ENCODE measurements around the gene TOP1.

TOP1 gene

DNA sequence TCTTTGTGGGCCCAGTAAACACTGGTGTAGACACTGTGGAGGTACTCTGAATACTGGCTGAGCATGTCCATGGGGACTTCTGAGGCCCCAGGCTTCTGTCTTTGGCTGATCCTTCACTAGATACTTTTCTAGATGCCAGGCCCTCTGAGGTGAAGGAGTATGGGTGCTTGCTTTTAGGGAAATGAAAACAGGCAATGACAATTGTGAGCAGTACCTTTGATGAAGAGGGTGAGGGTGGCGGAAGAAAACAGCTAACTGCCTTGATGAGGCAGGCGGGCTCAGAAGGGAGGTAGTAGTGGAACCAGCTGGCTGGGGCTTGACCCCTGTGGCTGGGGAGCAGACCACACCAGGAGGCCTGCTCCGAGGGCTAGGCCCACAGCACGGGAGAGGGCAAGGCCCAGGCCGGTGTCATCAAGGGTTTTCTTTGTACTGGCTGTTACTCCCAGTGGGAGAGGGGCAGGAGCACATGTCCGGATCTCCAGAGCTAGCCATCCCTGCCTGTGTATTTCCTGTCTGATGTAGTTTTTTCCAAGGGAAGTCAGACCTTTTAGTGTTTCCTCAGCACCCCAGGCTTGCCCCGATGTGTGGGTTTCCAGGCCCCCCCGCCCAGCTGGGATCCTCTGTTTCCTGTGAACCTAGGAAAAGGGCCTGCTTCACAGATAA lies 112.7 kb downstream of the TOP1 start:
- FAIRE-seq (no peak), DNase-seq (ENCODE audit: insufficient read length, low spot score) (no peak)
- TF ChIP-seq, protein P1, sequence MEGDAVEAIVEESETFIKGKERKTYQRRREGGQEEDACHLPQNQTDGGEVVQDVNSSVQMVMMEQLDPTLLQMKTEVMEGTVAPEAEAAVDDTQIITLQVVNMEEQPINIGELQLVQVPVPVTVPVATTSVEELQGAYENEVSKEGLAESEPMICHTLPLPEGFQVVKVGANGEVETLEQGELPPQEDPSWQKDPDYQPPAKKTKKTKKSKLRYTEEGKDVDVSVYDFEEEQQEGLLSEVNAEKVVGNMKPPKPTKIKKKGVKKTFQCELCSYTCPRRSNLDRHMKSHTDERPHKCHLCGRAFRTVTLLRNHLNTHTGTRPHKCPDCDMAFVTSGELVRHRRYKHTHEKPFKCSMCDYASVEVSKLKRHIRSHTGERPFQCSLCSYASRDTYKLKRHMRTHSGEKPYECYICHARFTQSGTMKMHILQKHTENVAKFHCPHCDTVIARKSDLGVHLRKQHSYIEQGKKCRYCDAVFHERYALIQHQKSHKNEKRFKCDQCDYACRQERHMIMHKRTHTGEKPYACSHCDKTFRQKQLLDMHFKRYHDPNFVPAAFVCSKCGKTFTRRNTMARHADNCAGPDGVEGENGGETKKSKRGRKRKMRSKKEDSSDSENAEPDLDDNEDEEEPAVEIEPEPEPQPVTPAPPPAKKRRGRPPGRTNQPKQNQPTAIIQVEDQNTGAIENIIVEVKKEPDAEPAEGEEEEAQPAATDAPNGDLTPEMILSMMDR (IDR thresholded peaks at IDR 0.05; ENCODE audit: insufficient read depth, missing control alignments): no peak

DNA sequence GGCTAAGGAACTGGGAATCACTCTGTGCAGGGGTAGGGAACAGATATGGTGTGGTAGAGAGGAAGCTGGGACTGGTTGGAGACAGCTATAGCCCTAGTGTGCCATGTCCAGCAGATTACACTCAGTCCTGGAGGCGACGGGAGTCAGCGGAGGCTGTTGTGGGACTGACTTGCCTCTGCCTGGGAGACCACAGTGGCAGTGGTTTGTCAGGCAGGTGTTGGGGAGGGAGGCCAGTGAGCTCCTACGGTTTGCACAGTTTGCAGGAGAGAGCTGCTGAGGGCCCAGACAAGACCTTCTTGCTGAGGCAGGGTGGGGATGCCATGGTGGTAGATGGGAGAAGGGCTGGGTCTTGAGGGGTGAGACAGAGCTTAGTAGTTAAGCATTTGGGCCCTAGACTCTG lies 113.6 kb downstream of the TOP1 start:
- FAIRE-seq: no peak
- no peak for DNase-seq (ENCODE audit: insufficient read length, low spot score)
- TF ChIP-seq, protein P1 (IDR thresholded peaks at IDR 0.05; ENCODE audit: insufficient read depth, missing control alignments): no peak

DNA sequence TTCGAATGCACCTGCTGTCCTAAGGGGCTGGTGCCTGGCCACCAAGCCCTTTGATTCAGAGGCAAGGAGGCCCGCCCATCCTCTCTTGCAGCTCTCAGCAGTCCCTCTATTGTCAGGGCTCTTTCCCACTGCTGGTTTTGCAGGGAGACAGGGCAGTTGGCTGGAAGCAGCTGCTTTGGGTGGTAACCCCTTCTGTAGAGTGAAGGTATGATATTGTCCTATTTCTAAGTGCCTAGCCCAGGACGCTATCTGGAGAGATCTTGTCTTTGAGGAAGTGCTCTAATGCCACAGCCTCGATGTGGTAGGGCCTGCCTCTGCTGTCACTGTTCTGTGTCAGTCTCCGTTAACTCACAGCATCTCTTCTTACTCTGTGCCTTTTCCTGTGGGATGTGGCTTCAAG lies 114.3 kb downstream of the TOP1 start:
- DNase-seq (ENCODE audit: insufficient read length, low spot score) (no peak), FAIRE-seq (no peak)
- TF ChIP-seq, protein P1 (IDR thresholded peaks at IDR 0.05; ENCODE audit: insufficient read depth, missing control alignments): no peak

DNA sequence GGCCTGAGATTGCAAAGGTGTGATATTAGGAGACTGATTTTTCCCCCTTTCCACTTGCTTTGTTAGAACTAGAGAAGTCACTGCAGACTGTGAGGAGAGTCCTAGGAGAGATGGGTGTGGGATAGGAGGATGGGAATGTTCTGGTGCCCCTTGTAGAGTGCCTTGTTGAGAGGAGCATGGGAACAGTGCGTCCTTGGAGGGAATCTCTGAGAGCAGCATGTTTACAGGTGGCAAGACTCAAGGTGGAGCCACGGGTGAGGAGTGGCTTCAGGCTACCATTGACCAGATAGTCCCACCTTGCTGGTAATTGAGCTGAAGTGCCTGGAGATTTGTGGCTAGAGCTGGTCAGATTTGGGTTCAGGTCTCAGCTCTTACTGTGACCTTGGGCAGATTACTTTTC lies 114.7 kb downstream of the TOP1 start:
- no peak for DNase-seq (ENCODE audit: insufficient read length, low spot score)

DNA sequence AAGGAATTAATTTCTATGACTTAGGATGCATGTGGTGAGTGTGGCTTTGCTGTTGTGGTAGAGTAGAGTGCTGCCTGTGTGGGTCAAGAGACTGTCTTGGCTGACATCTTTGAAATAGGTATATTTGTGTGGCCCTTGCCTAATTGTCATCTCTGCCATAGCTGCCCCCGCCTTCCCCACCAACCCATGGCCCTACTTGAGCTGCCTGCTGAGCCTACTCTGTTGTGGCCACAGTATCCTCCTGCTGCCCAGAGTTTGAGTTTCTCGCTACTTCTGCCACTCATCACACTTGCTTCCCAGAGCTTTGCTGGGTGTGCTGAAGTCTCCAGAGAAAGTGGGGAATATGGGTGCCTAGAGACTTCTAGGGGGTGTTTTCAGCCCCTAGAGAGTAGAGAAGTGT lies 116.7 kb downstream of the TOP1 start:
- no peak for DNase-seq (ENCODE audit: insufficient read length, low spot score)

More for the DNA sequence above, 114.7 kb downstream of the TOP1 start:
- FAIRE-seq: no peak
- TF ChIP-seq, protein P1 (IDR thresholded peaks at IDR 0.05; ENCODE audit: insufficient read depth, missing control alignments): no peak

DNA sequence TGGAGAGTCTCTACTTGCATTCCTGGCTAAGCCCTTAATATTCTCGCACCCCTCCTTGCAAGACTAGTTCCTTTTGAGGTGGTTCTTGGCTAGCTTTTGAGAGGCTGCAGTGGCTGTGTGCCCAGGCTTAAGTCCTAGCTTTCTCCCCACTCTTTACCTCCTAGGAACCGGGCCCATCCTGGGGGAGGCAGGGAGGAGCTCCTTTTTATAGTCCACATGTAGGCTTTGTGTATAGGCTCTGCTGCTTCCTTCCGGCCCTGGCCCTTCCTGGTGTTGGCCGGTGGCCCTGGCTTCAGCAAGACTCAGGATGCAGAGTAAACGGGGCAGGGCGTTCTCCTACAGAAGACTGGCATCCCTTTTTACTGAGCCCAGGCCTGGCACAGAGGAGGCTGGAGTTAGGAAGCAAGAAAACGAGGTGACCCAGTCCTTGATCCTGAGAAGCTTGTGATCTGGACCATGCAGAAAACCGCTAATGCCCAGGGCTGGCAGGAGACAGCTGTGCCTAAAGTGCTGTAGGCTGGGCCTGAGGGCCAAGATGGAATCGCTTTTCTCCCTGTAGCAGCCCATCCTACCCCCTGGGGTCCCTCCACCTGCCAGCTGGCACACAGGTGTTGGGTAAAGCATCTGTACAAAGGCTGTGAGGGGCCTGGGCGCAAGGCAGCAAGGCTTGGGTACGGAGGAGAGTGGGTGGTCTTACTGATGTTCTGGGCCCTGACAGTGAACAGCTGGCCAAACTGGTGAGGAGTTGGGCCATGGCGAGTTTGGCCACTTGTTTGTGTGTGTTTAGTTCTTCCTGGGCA lies 117.4 kb downstream of the TOP1 start:
- TF ChIP-seq, protein P1 (IDR thresholded peaks at IDR 0.05; ENCODE audit: insufficient read depth, missing control alignments): no peak
- no peak for DNase-seq (ENCODE audit: insufficient read length, low spot score)

More for the DNA sequence above, 116.7 kb downstream of the TOP1 start:
- no peak for FAIRE-seq
- TF ChIP-seq, protein P1 (IDR thresholded peaks at IDR 0.05; ENCODE audit: insufficient read depth, missing control alignments): no peak

DNA sequence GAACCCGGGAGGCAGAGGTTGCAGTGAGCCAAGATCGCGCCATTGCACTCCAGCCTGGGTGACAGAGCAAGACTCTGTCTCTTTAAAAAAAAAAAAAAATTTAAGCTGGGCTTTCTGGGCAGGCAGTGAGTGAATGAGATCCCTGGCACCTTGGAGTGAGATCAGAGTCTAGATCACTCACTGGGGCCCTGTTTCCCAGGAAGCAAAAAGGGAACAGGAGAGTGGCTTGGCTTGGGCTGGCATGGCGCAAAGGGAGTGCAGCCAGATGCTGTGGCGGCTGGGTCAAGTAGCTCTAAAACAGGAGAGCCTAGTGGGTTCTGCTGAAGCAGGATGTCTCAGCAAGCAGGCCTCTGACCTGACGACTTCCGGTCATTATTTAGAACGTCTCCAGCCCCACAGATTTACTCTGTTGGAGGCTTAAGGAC lies 119.2 kb downstream of the TOP1 start:
- DNase-seq (ENCODE audit: insufficient read length, low spot score): no peak
- no peak for FAIRE-seq
- TF ChIP-seq, protein P1 (IDR thresholded peaks at IDR 0.05; ENCODE audit: insufficient read depth, missing control alignments): no peak

More for the DNA sequence above, 117.4 kb downstream of the TOP1 start:
- FAIRE-seq: no peak

Data from D721Med (cell line).